Measurements from ENCODE around the gene SMARCD1.

Gene SMARCD1

DNA sequence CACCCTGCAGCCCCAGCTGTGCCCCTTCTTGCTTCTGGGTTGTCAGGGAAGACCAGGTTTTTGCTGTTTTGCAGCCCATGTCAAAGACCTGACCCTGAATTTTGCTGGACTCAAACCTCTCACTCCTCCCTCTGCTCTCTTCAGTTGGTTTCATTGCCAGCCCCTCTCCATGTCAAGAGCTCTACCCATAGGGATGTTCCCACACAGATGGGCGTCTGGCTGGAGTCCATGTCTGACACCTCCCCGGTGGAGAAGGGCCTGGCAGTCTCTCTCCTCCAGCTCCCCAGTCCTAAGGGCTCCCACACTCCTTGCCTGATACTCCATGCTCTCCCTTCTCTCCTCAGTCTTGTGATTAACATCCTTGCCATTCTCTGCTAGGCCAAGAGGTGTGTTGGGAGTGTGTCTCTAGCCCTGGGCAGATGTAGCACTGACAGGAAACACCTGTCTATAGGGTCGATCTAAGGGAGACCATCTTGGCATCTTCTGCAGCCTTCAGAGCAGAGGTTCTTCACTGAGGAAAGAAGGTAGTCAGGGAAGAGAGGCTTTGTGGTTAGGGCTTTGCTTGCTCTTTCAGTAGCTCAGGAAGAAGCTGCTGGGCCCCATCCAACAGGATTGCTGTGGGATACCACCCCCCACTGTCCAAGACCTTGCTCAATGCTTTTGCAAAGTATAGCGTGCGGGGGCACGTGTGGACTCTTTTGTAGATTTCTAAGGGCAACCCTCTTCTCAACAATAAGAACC, 23.0 kb upstream of the SMARCD1 start:
- Histone ChIP-seq H3K9me3 (ENCODE audit: insufficient read depth, low read length) (no peaks in the 10 kb centered on the region), H2AFZ (ENCODE audit: low read depth, low read length, severe bottlenecking) (no peak overlapping the region), H3K79me2 (ENCODE audit: insufficient read depth, low read length) (no peaks in the 10 kb centered on the region), H3K9me2 (replicated peaks; ENCODE audit: insufficient read depth, low read length) (no peaks in the 10 kb centered on the region), H3K9ac (ENCODE audit: low read length) (no peak overlapping the region), H3K4me2 (ENCODE audit: low read depth, low read length, poor library complexity, severe bottlenecking) (no peak overlapping the region), H3K4me3 (ENCODE audit: insufficient read depth, low read length, poor library complexity, severe bottlenecking) (no peak overlapping the region), H4K20me1 (ENCODE audit: low read depth, low read length) (no peaks in the 10 kb centered on the region), H3F3A (ENCODE audit: insufficient read depth) (no peaks in the 10 kb centered on the region), H3K27me3 (ENCODE audit: low read length) (no peaks in the 10 kb centered on the region), H3K27ac (ENCODE audit: low read depth, low read length) (no peak overlapping the region), H3K36me3 (ENCODE audit: low read length) (no peaks in the 10 kb centered on the region)
- no peak for TF ChIP-seq EZH2phosphoT487 (conservative IDR thresholded peaks at IDR 0.05; ENCODE audit: low read length)
- TF ChIP-seq, protein P1, sequence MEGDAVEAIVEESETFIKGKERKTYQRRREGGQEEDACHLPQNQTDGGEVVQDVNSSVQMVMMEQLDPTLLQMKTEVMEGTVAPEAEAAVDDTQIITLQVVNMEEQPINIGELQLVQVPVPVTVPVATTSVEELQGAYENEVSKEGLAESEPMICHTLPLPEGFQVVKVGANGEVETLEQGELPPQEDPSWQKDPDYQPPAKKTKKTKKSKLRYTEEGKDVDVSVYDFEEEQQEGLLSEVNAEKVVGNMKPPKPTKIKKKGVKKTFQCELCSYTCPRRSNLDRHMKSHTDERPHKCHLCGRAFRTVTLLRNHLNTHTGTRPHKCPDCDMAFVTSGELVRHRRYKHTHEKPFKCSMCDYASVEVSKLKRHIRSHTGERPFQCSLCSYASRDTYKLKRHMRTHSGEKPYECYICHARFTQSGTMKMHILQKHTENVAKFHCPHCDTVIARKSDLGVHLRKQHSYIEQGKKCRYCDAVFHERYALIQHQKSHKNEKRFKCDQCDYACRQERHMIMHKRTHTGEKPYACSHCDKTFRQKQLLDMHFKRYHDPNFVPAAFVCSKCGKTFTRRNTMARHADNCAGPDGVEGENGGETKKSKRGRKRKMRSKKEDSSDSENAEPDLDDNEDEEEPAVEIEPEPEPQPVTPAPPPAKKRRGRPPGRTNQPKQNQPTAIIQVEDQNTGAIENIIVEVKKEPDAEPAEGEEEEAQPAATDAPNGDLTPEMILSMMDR (IDR thresholded peaks at IDR 0.05; ENCODE audit: insufficient read depth, low read length, poor library complexity, severe bottlenecking): no peak

DNA sequence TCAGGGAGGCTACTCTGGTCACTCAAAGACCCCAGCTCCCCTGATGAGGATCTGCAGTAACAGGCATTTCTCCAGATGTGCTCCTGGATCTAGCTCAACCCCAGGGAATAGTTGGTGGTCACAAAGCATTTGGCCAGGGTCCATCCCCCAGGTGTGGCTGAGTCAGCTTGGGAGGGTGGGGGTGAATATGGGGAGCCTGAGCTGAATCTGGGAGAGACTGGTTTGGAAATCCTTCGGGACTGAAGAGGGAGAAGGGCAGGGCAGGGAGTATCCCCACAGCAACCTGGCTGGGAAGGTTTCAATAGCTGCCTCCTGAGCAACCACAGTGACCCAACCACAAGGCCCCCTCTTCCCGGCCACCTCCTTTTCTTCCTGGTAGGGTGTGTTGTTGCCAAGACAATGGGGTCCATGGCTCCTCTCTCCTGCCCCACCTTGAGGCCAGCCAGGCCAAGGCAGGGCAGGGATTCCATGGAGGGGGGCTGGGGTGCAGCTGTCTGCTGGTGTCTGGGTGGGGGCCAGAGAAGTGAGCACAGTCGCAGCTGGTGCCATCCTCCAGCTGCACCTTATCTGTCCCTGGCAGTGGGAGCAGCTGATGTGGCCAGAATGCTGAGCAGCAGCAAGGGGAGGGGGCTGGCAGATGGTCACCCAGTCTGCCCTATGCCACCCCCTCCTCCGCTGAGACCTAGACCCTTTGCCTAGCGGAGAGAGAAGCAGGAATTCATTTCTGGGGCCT, 22.2 kb upstream of the SMARCD1 start:
- Histone ChIP-seq H3K27ac (ENCODE audit: low read depth, low read length) (no peak overlapping the region), H3K4me3 (ENCODE audit: insufficient read depth, low read length, poor library complexity, severe bottlenecking) (no peak overlapping the region), H3K79me2 (ENCODE audit: insufficient read depth, low read length) (no peaks in the 10 kb centered on the region), H2AFZ (ENCODE audit: low read depth, low read length, severe bottlenecking) (no peak overlapping the region), H3K4me2 (ENCODE audit: low read depth, low read length, poor library complexity, severe bottlenecking) (no peak overlapping the region), H4K20me1 (ENCODE audit: low read depth, low read length) (no peaks in the 10 kb centered on the region), H3F3A (ENCODE audit: insufficient read depth) (no peaks in the 10 kb centered on the region), H3K36me3 (ENCODE audit: low read length) (no peaks in the 10 kb centered on the region), H3K9me2 (replicated peaks; ENCODE audit: insufficient read depth, low read length) (no peaks in the 10 kb centered on the region), H3K27me3 (ENCODE audit: low read length) (no peaks in the 10 kb centered on the region), H3K9ac (ENCODE audit: low read length) (no peak overlapping the region), H3K9me3 (ENCODE audit: insufficient read depth, low read length) (no peaks in the 10 kb centered on the region)
- TF ChIP-seq, protein P1 (IDR thresholded peaks at IDR 0.05; ENCODE audit: insufficient read depth, low read length, poor library complexity, severe bottlenecking): no peak
- no peak for TF ChIP-seq EZH2phosphoT487 (conservative IDR thresholded peaks at IDR 0.05; ENCODE audit: low read length)

DNA sequence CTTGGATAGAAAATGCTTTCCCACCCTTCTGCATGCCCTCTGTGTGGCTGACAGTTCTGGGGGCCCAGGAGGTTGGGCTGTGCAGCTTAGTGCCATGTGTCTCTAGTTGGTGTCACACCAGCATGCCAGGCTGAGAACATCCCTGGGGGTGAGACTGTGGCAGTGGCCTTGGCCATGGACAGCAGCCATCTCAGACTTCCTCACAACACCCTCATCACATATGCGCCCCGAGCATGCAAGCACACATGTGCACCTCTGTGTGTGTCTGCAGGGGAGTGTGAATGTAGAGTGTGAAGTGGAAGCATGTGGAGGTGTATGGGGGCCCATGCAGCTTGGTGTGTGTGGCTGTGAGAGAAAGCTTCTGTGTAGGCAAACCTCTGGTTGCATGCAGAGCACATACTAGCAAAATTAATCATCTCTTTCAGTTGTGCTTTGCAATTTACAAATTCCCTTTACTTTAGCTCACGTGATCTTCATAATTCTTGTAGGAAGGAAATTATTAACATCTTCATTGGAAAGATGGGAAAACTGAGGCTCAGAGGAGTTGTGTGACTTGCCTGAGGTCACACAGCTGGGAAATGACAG, 19.3 kb upstream of the SMARCD1 start:
- H2AFZ ChIP-seq (ENCODE audit: low read depth, low read length, severe bottlenecking): no peak overlapping the region
- TF ChIP-seq, protein P1 (IDR thresholded peaks at IDR 0.05; ENCODE audit: insufficient read depth, low read length, poor library complexity, severe bottlenecking): no peak
- TF ChIP-seq EZH2phosphoT487 (conservative IDR thresholded peaks at IDR 0.05; ENCODE audit: low read length): no peak
- H3K4me3 ChIP-seq (ENCODE audit: insufficient read depth, low read length, poor library complexity, severe bottlenecking): no peak overlapping the region
- no peaks in the 10 kb centered on the region for H3K79me2 ChIP-seq (ENCODE audit: insufficient read depth, low read length)
- no peaks in the 10 kb centered on the region for H3F3A ChIP-seq (ENCODE audit: insufficient read depth)
- H4K20me1 ChIP-seq (ENCODE audit: low read depth, low read length): no peaks in the 10 kb centered on the region
- no peak overlapping the region for H3K27ac ChIP-seq (ENCODE audit: low read depth, low read length)
- H3K9me3 ChIP-seq (ENCODE audit: insufficient read depth, low read length): no peaks in the 10 kb centered on the region
- no peaks in the 10 kb centered on the region for H3K9me2 ChIP-seq (replicated peaks; ENCODE audit: insufficient read depth, low read length)
- no peak overlapping the region for H3K4me2 ChIP-seq (ENCODE audit: low read depth, low read length, poor library complexity, severe bottlenecking)
- H3K27me3 ChIP-seq (ENCODE audit: low read length): no peaks in the 10 kb centered on the region
- no peaks in the 10 kb centered on the region for H3K36me3 ChIP-seq (ENCODE audit: low read length)
- no peak overlapping the region for H3K9ac ChIP-seq (ENCODE audit: low read length)

All from SU-DHL-6 (cell line).